IPS DF 4.7 (cell line): ENCODE data around the gene PPP1R3G.

Source experiments
- DNase-seq: peaks from one replicate; pipeline ENCODE4 v3.0.0-alpha.2; 2013; ENCODE audit warnings: low spot score; ENCODE audit errors: extremely low read depth

Gene PPP1R3G

GRCh38 chr6:5093231-5094015 is 8.3 kb downstream of the PPP1R3G start:
- DNase-seq = no peak

GRCh38 chr6:5094327-5094726 is 9.2 kb downstream of the PPP1R3G start:
- no peak for DNase-seq

- no peak for DNase-seq
Observed at GRCh38 chr6:5095236-5095635, 10.1 kb downstream of the PPP1R3G start.

GRCh38 chr6:5096482-5096881 is 11.3 kb downstream of the PPP1R3G start:
- DNase-seq = no peak

- DNase-seq = no peak
Observed at GRCh38 chr6:5098501-5099270, 13.5 kb downstream of the PPP1R3G start.

GRCh38 chr6:5099537-5099936 is 14.4 kb downstream of the PPP1R3G start:
- DNase-seq = no peak

GRCh38 chr6:5100806-5101205 is 15.7 kb downstream of the PPP1R3G start:
- no peak for DNase-seq

GRCh38 chr6:5102267-5102970 is 17.3 kb downstream of the PPP1R3G start:
- DNase-seq = no peak

- no peak for DNase-seq
Observed at GRCh38 chr6:5103250-5103649, 18.1 kb downstream of the PPP1R3G start.

GRCh38 chr6:5104667-5105066 is 19.5 kb downstream of the PPP1R3G start:
- no peak for DNase-seq

- DNase-seq = no peak
Observed at GRCh38 chr6:5105146-5105545, 20.0 kb downstream of the PPP1R3G start.

- no peak for DNase-seq
Observed at GRCh38 chr6:5107341-5107740, 22.2 kb downstream of the PPP1R3G start.

- no peak for DNase-seq
Observed at GRCh38 chr6:5108068-5108467, 22.9 kb downstream of the PPP1R3G start.

GRCh38 chr6:5108536-5109150 is 23.5 kb downstream of the PPP1R3G start:
- DNase-seq = no peak

GRCh38 chr6:5109436-5109835 is 24.3 kb downstream of the PPP1R3G start:
- DNase-seq = no peak

GRCh38 chr6:5110246-5110645 is 25.1 kb downstream of the PPP1R3G start:
- DNase-seq = no peak

GRCh38 chr6:5111626-5112025 is 26.5 kb downstream of the PPP1R3G start:
- no peak for DNase-seq

- DNase-seq = no peak
Observed at GRCh38 chr6:5112066-5112799, 27.1 kb downstream of the PPP1R3G start.

GRCh38 chr6:5113096-5113495 is 28.0 kb downstream of the PPP1R3G start:
- no peak for DNase-seq

- no peak for DNase-seq
Observed at GRCh38 chr6:5115168-5115567, 30.0 kb downstream of the PPP1R3G start.
